Inferior parietal cortex (tissue), 1 donor: ENCODE measurements around the gene LCN1.
"Not testable (repeated sequence)": the region's sequence is repeated elsewhere in the genome, so short reads cannot be mapped to it uniquely, and the experiment has no call there.

ENCODE experiments used
- DNase-seq: peaks from one replicate; pipeline ENCODE4 v3.0.0-alpha.2; 2016; ENCODE audit errors: extremely low spot score

The LCN1 gene

DNA sequence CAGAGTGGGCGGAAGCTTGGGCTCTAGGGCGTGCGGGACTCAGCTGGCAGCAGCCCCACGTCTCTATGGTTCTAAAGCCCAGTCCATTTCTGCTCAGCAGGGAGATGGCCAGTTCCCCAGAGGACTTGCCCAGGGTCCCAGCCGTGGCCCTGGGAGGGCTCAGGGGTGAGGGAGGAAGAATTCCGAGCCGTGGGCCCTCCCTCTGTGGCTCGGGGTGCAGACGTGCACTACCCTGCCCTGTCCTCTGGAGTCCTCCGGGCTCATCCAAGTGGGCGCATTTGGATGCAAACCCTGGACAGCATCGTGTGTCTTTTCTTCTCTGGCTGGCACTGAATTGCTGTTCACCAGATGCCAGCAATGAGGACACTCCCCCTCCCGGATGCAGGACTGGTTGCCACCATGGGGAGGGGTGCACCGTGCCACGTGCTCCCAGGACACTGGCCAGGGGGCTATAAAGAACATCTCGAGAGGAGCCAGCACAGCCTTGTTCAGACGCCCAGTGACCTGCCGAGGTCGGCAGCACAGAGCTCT lies 24.5 kb downstream of the LCN1 start, which contains the start of gene OBP2A:
OBP2A (plus strand) TSS at position 481 of the 531 bp plus-strand sequence. CDS start 55 bp downstream, outside the sequence.
- DNase-seq, result not testable (repeated sequence)

- DNase-seq, result not testable (repeated sequence)
Observed at GRCh38 chr9:135546792-135547617, 25.8 kb downstream of the LCN1 start.

- DNase-seq, result no peak
Observed at GRCh38 chr9:135547756-135548736, 26.8 kb downstream of the LCN1 start.

DNA sequence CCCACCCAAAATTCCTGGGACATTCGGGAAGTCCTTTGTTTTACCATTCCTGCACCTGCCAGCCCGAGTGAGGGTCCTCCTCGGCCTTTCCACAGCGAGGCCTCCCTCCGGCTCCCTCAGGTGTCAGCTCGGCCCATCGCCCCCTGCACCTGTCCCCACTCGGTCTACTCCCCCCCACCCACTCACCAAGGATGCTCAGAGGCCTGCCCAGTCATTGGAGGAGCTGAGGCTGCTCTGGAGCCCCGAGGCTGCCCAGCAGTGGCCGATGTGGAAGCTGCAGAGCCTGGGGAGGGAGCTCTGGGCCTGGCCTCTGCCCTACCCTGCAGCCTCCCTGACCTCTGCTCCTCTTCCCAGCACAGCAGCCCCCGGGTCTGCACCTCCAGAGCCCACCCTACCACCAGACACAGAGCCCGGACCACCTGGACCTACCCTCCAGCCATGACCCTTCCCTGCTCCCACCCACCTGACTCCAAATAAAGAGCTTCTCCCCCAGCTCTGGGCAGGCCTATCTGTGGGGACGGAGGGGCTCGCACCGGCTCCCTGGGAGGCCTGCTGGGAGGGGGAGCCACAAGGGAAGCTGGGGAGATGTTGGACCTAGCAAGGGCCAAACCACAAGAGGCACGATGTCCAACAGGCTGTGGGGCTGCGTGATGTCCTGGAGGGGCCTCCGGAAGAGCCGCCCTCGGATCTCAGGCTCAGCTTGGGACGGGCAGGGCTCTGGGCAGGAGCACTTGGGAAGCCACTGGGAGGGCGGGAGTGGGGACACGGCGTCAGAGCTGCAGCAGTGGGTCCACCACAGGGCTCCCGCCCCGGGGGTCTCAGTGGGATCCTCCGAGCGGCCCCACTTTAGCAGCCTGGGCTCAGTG lies 28.5 kb downstream of the LCN1 start:
- DNase-seq, result not testable (repeated sequence)

- no peak for DNase-seq
Observed at GRCh38 chr9:135550344-135550918, 29.2 kb downstream of the LCN1 start.

DNA sequence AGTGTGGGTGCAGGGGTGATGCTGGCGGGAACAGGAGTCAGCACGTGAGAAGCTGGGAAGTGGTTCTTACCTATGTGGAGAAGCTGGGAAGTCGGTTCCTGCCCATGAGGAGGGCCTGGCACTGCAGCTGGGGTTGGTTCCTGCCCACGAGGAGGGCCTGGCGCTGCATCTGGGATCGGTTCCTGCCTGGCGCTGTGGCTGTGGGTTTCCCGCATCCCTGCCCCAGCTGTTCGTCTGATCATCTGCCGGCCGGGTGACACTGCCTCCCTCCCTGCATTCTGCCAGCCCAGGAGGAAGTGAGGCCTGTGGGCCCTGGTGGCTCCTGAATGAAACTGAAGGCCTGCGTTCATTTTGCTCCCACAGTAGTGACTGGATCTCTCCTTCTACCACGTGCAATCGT lies 29.8 kb downstream of the LCN1 start:
- no peak for DNase-seq

DNA sequence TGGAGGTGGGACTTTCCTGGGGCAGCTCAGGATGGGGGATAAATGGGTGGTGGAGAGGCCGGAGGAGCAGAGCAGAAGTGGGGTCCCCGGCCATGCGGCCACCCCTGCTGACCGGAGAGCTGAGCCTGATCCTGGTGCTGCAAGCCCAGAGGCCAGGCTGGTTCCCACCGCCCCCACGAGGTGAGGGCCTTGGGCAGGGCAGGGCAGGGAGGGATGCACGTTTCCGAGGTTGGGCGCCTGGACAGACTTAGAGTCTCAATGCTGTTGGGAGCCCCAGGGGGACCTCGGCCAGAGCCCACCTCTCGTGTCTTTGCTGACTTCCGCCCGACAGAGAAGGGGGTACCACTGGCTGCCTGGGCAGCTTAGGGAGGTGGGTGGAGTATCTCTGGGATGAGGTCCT lies 30.2 kb downstream of the LCN1 start:
- no peak for DNase-seq

- DNase-seq, result no peak
Observed at GRCh38 chr9:135552021-135552697, 30.9 kb downstream of the LCN1 start.

- DNase-seq, result no peak
Observed at GRCh38 chr9:135552698-135553171, 31.5 kb downstream of the LCN1 start.

GRCh38 chr9:135554718-135555117 lies 33.5 kb downstream of the LCN1 start:
- DNase-seq, result no peak

DNA sequence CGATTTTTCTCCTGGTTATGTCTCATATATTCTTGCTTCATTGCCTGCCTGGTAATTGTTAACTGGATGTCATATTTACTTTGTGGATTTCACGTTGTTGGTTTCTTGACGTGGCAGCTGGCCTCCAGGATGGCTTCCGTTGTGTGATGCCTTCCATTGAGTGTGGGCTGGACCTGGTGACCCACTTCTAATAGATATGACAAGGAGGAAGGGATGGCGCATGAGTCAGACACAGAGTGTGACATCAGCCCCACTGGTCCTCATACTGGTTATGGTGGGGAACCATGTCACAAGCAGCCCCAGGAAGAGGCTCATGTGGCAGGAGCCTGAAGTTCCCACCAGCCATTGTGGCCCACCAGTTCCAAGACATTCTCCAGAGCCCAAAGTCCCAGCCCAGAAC lies 34.0 kb downstream of the LCN1 start:
- no peak for DNase-seq

DNA sequence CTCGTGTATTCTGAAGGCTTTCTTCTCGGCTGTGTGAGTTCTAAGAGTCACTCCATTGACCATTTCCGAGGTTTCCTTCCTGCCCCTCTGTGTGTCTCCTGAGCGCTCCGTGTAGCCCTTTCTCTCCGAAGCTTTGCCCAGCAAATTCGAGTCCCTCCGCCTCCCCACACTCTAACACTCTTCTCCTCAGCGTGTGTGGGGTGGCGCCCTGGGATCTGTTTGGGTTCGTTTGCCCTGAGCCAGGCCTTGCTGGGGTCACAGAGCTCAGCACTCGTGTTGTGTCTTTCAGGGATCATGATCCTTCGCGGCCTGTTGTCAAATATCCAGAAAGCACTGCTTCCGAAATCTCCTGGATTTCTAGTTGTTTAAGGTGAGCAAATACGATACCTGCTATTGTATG lies 34.7 kb downstream of the LCN1 start:
- no peak for DNase-seq

GRCh38 chr9:135559606-135560005 lies 38.4 kb downstream of the LCN1 start:
- DNase-seq, result no peak

DNA sequence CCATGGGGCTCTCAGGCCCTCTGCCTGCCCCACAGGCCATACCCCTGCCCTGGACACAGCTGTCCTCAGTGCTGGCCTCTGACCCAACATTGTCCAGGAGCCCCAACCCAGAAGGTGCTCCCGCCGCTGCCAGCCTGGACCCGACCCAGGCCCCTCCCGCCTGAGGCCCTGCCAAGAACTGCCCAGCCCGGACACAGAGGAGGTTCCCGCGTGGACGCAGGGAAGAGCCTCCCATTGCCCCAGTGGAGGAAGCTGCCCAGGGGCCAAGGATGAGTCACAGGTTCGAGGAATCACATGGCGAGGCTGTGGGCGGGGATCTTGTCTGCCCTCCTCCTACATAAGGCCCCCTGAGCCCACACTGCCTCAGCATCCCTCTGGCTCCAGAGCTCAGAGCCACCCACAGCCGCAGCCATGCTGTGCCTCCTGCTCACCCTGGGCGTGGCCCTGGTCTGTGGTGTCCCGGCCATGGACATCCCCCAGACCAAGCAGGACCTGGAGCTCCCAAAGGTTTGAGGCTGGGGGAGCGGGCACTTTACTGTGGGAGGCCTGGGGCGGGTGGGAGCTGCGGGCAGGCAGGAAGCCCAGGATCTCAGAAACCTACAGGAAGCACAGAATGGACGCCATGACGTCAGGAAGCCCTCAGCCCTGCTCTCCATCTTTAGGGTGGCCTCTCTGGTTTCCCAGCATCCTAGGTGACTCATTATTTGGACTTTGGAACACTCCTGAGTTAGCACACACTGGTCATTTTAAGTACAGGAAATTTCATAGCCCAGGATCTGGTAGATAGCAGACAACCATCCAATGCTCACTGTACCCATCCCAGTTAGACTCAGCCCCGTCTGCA lies 40.4 kb downstream of the LCN1 start, which contains the start of gene PAEP:
PAEP (plus strand) TSS at position 366 of the 844 bp plus-strand sequence.
- no peak for DNase-seq

DNA sequence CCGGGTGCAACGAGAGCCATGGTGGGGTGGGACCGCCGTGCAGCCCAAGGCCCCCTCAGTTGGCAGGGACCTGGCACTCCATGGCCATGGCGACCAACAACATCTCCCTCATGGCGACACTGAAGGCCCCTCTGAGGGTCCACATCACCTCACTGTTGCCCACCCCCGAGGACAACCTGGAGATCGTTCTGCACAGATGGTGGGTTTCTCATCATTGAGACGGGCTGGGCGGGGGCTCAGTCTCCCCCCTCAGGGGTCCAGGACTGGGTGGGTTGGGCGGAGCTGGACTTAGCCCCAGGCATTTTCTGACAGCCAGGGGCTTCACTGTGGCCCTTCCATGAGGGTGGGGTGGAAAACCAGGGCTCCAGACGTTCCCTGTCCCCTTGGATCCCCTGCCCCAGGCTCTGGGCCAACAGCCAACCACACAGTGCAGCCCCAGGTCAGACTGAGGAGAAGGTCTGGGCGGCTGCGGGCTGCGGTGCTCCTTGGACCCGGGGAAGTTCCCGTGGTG lies 41.0 kb downstream of the LCN1 start:
- DNase-seq, result no peak

DNA sequence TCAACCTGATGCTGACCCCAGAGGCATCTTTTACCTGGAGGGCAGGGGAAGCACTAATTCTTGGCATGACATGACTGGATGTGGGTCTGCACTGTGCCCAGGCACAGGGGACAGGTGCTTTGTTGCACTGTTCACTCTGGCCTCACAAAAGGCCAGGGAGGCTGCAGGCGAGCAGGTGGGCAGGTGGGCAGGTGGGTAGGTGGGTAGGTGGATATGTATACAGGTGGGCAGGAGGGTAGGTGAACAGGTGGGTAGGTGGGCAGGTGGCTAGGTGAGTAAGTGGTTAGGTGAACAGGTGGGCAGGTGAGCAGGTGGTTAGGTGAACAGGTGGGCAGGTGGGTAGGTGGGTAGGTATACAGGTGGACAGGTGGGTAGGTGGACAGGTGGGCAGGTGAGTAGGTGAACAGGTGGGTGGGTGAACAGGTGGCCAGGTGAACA lies 41.8 kb downstream of the LCN1 start:
- DNase-seq, result no peak

GRCh38 chr9:135563858-135564257 lies 42.6 kb downstream of the LCN1 start:
- no peak for DNase-seq

- DNase-seq, result no peak
Observed at GRCh38 chr9:135565141-135565628, 43.9 kb downstream of the LCN1 start.

GRCh38 chr9:135565636-135566035 lies 44.4 kb downstream of the LCN1 start:
- DNase-seq, result no peak
